ENCODE results near the gene TRIP10. TPM values are rescaled to one million over a fixed set of nuclear protein-coding genes. Genes with fewer than 3 reads are reported as not detected.

The TRIP10 gene
- polyA plus RNA-seq, 4 donors: 42.1 to 141 (median 84.1) TPM

- no peak for DNase-seq
- peaks cover 0 to 22% (median 2%) of the 10 kb centered on the region in 3 donors for H3K27me3 ChIP-seq (ENCODE audit: control insufficient read depth in 3 of 3, insufficient read depth in 3 of 3, low read length in 3 of 3)
- no peaks in the 10 kb centered on the region for H3K4me1 ChIP-seq (ENCODE audit: control insufficient read depth in 3 of 3, insufficient read depth in 2 of 3, low read depth in 1 of 3, low read length in 2 of 3)
- peaks cover 0 to 4% of the 10 kb centered on the region in 2 donors for H3K9me3 ChIP-seq (ENCODE audit: control insufficient read depth in 2 of 2, insufficient read depth in 1 of 2, low read depth in 1 of 2, low read length in 1 of 2)
- no peak for FAIRE-seq
- no peak overlapping the region for H3K27ac ChIP-seq (ENCODE audit: low read depth in 1 of 3, low read length in 2 of 3)
- 68 to 71% (median 69%) methylated on average over 24 of the region's 24 CpGs for WGBS, 3 donors
- H3K4me3 ChIP-seq (ENCODE audit: low read depth in 1 of 3, low read length in 3 of 3): no peak overlapping the region
- peaks cover 0 to 4% (median 0%) of the 10 kb centered on the region in 3 donors for H3K36me3 ChIP-seq (ENCODE audit: control insufficient read depth in 3 of 3, insufficient read depth in 2 of 3, low read depth in 1 of 3, low read length in 3 of 3)
These were observed 25.4 kb upstream of the TRIP10 start for GRCh38 chr19:6713773-6714692.

DNA sequence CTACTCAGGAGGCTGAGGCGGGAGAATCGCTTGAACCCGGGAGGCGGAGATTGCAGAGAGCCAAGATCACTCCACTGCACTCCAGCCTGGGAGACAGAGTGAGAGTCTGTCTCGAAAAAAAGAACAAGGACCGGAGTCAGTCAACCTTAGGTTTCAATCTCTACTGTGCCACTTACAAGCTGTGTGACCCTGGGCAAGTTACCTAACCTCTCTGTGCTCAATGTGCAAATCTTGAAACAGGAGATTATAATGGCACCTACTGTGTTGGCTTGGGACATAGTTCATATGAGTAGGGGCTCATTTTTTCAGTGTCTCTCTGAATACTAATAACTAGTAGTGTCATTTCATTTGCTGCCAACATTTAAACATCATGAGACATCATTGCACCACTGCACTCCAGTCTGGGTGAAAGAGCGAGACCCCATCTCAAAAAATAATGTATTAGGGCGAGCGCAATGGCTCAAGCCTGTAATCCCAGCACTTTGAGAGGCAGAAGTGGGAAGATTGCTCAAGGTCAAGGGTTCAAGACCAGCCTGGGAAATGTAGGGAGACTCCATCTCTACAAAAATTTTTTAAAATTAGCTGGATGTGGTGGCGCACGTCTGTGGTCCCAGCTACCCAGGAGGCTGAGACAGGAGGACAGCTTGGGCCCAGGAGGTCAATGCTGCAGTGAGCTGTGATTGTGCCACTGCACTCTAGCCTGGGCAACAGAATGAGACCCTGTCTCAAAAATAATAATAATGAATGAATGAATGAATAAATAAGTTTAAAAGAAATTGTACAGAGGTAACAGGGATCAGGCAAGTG, 24.5 kb upstream of the TRIP10 start:
- DNase-seq (no peak), FAIRE-seq (no peak)
- peaks cover 0 to 17% (median 2%) of the 10 kb centered on the region in 3 donors for H3K27me3 ChIP-seq (ENCODE audit: control insufficient read depth in 3 of 3, insufficient read depth in 3 of 3, low read length in 3 of 3)
- no peaks in the 10 kb centered on the region for H3K4me1 ChIP-seq (ENCODE audit: control insufficient read depth in 3 of 3, insufficient read depth in 2 of 3, low read depth in 1 of 3, low read length in 2 of 3)
- H3K27ac ChIP-seq (ENCODE audit: low read depth in 1 of 3, low read length in 2 of 3): no peak overlapping the region
- H3K4me3 ChIP-seq (ENCODE audit: low read depth in 1 of 3, low read length in 3 of 3): no peak overlapping the region
- peaks cover 0 to 4% of the 10 kb centered on the region in 2 donors for H3K9me3 ChIP-seq (ENCODE audit: control insufficient read depth in 2 of 2, insufficient read depth in 1 of 2, low read depth in 1 of 2, low read length in 1 of 2)
- peaks cover 0 to 4% (median 0%) of the 10 kb centered on the region in 3 donors for H3K36me3 ChIP-seq (ENCODE audit: control insufficient read depth in 3 of 3, insufficient read depth in 2 of 3, low read depth in 1 of 3, low read length in 3 of 3)
- whole genome bisulfite sequencing, 3 donors: 91 to 94% (median 93%) methylated on average over 11 of the region's 11 CpGs

DNA sequence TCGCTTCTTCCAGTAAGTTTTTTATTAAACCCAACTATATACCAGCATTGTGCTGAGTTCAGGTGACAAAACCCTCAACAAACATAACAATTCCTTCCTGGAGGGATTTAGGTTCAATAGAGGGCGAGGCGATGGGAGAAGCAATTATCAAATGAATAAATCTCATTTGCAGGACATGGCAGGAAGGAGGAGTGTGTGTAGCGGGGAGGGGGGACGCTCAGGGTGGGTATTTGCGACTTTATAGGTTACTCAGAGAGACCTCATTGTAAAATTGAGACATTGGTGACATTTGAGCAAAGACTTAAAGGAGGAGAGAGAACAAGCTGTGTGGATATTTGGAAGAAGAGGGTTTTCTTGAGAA, 22.9 kb upstream of the TRIP10 start:
- no peak for DNase-seq
- H3K4me1 ChIP-seq (ENCODE audit: control insufficient read depth in 3 of 3, insufficient read depth in 2 of 3, low read depth in 1 of 3, low read length in 2 of 3): peaks cover 0 to 7% (median 0%) of the 10 kb centered on the region in 3 donors
- peaks cover 0 to 4% (median 0%) of the 10 kb centered on the region in 3 donors for H3K36me3 ChIP-seq (ENCODE audit: control insufficient read depth in 3 of 3, insufficient read depth in 2 of 3, low read depth in 1 of 3, low read length in 3 of 3)
- no peak for FAIRE-seq
- 65 to 81% (median 68%) methylated on average over 6 of the region's 6 CpGs for WGBS, 3 donors
- H3K9me3 ChIP-seq (ENCODE audit: control insufficient read depth in 2 of 2, insufficient read depth in 1 of 2, low read depth in 1 of 2, low read length in 1 of 2): peaks cover 0 to 4% of the 10 kb centered on the region in 2 donors
- H3K4me3 ChIP-seq (ENCODE audit: low read depth in 1 of 3, low read length in 3 of 3): no peak overlapping the region
- H3K27ac ChIP-seq (ENCODE audit: low read depth in 1 of 3, low read length in 2 of 3): no peak overlapping the region
- H3K27me3 ChIP-seq (ENCODE audit: control insufficient read depth in 3 of 3, insufficient read depth in 3 of 3, low read length in 3 of 3): peaks cover 0 to 8% (median 0%) of the 10 kb centered on the region in 3 donors

DNA sequence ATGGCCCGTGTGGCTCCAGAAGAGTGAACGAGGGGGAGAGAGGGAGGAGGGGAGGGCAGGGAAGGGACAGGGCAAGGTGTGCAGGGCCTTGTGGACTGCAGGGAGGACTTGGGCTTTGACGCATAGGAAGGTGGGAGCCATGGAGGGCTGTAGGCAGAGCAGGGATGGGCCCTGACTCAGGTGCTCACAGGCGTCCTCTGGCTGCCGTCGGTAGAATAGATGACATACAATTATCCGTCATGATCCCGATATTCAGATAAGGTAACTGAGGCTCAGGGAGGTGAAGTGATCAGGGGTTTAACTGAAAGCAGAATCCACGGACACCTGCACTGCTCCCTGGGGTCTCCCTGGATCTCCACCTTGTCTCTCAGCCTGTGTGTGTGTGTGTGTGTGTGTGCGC, 22.4 kb upstream of the TRIP10 start:
- WGBS, 3 donors: 65 to 79% (median 75%) methylated on average over 10 of the region's 10 CpGs

DNA sequence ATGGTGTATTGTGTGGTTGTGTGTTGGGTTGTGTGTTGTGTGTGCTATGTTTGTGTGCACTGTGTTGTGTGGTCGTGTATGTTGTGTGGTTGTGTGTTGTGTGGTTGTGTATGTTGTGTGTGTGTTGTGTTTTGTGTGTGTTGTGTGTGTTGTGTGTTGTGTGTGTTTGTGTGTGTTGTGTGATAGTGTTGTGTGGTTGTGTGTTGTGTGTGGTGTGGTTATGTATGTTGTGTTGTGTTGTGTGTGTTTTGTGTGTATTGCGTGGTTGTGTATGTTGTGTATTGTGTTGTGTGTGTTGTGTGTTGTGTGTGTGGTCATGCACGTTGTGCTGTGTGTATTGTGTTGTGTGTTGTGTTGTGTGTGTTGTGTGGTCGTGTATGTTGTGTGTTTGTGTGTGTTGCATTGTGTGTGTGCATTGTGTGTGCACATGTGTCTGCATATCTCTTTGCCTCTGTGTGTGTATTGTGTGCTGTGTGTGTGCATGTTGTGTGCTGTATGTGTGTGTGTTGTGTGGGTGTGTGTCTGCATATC, 22.0 kb upstream of the TRIP10 start:
- peaks cover 0 to 3% (median 0%) of the 10 kb centered on the region in 3 donors for H3K27me3 ChIP-seq (ENCODE audit: control insufficient read depth in 3 of 3, insufficient read depth in 3 of 3, low read length in 3 of 3)
- DNase-seq (no peak), FAIRE-seq (no peak)
- H3K4me3 ChIP-seq (ENCODE audit: low read depth in 1 of 3, low read length in 3 of 3): no peak overlapping the region
- no peak overlapping the region for H3K27ac ChIP-seq (ENCODE audit: low read depth in 1 of 3, low read length in 2 of 3)
- peaks cover 0 to 10% (median 0%) of the 10 kb centered on the region in 3 donors for H3K4me1 ChIP-seq (ENCODE audit: control insufficient read depth in 3 of 3, insufficient read depth in 2 of 3, low read depth in 1 of 3, low read length in 2 of 3)
- peaks cover 0 to 4% of the 10 kb centered on the region in 2 donors for H3K9me3 ChIP-seq (ENCODE audit: control insufficient read depth in 2 of 2, insufficient read depth in 1 of 2, low read depth in 1 of 2, low read length in 1 of 2)
- WGBS, 3 donors: 76 to 83% (median 81%) methylated on average over 4 of the region's 4 CpGs
- H3K36me3 ChIP-seq (ENCODE audit: control insufficient read depth in 3 of 3, insufficient read depth in 2 of 3, low read depth in 1 of 3, low read length in 3 of 3): peaks cover 0 to 4% (median 0%) of the 10 kb centered on the region in 3 donors

More for the DNA sequence above, 22.4 kb upstream of the TRIP10 start:
- no peak overlapping the region for H3K4me3 ChIP-seq (ENCODE audit: low read depth in 1 of 3, low read length in 3 of 3)
- no peak for DNase-seq
- peaks cover 0 to 7% (median 0%) of the 10 kb centered on the region in 3 donors for H3K4me1 ChIP-seq (ENCODE audit: control insufficient read depth in 3 of 3, insufficient read depth in 2 of 3, low read depth in 1 of 3, low read length in 2 of 3)
- H3K9me3 ChIP-seq (ENCODE audit: control insufficient read depth in 2 of 2, insufficient read depth in 1 of 2, low read depth in 1 of 2, low read length in 1 of 2): peaks cover 0 to 4% of the 10 kb centered on the region in 2 donors
- FAIRE-seq: no peak
- no peak overlapping the region for H3K27ac ChIP-seq (ENCODE audit: low read depth in 1 of 3, low read length in 2 of 3)
- peaks cover 0 to 3% (median 0%) of the 10 kb centered on the region in 3 donors for H3K27me3 ChIP-seq (ENCODE audit: control insufficient read depth in 3 of 3, insufficient read depth in 3 of 3, low read length in 3 of 3)
- peaks cover 0 to 4% (median 0%) of the 10 kb centered on the region in 3 donors for H3K36me3 ChIP-seq (ENCODE audit: control insufficient read depth in 3 of 3, insufficient read depth in 2 of 3, low read depth in 1 of 3, low read length in 3 of 3)

- H3K4me1 ChIP-seq (ENCODE audit: control insufficient read depth in 3 of 3, insufficient read depth in 2 of 3, low read depth in 1 of 3, low read length in 2 of 3): peaks cover 0 to 17% (median 0%) of the 10 kb centered on the region in 3 donors
- H3K9me3 ChIP-seq (ENCODE audit: control insufficient read depth in 2 of 2, insufficient read depth in 1 of 2, low read depth in 1 of 2, low read length in 1 of 2): peaks cover 0 to under 1% of the 10 kb centered on the region in 2 donors
- DNase-seq (no peak), FAIRE-seq (no peak)
- peaks cover 0 to 3% (median 0%) of the 10 kb centered on the region in 3 donors for H3K27me3 ChIP-seq (ENCODE audit: control insufficient read depth in 3 of 3, insufficient read depth in 3 of 3, low read length in 3 of 3)
- peaks cover 0 to 4% (median 0%) of the 10 kb centered on the region in 3 donors for H3K36me3 ChIP-seq (ENCODE audit: control insufficient read depth in 3 of 3, insufficient read depth in 2 of 3, low read depth in 1 of 3, low read length in 3 of 3)
- no peak overlapping the region for H3K4me3 ChIP-seq (ENCODE audit: low read depth in 1 of 3, low read length in 3 of 3)
- 79 to 81% (median 80%) methylated on average over 20 to 23 of the region's 23 CpGs for WGBS, 3 donors
- H3K27ac ChIP-seq (ENCODE audit: low read depth in 1 of 3, low read length in 2 of 3): no peak overlapping the region
These were observed 21.3 kb upstream of the TRIP10 start for GRCh38 chr19:6718111-6718740.

DNA sequence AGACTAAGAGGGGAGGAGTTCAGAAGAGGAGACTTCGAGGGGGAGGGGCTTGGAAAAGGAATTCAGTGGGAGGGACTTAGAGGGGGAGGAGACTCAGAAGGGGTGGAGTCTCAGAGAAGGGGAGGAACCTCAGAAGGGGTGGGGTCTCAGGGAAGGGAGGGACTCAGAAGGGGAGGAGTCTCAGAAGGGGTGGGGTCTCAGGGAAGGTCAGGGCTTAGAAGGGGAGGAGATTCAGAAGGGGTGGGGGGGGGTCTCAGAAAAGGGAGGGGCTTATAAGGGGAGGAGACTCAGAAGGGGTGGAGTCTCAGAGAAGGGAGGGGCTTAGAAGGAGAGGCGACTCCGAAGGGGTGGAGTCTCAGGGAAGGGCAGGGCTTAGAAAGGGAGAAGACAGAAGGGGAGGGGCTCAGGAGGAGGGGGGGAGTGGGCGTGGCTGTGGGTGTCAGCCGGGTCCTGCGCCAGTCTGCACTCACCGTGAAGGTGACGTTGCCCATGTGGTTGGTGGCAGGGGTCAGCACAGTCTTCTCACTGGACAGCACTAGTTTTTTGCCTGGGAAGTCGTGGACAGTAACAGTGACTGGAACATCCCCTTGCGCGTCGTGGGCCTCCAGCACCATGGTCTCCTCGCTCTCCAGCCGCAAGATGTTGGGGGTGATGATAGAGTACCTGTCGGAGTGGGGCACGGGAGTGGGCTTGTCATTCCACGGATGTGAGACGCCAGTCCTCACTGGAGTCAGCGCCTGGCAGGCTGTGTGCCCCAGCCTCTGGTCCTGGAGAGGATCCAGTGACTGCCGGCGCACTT, 20.5 kb upstream of the TRIP10 start:
- no peak overlapping the region for H3K4me3 ChIP-seq (ENCODE audit: low read depth in 1 of 3, low read length in 3 of 3)
- no peak for FAIRE-seq
- 81 to 85% (median 82%) methylated on average over 19 to 21 of the region's 21 CpGs for WGBS, 3 donors
- H3K4me1 ChIP-seq (ENCODE audit: control insufficient read depth in 3 of 3, insufficient read depth in 2 of 3, low read depth in 1 of 3, low read length in 2 of 3): peaks cover 0 to 19% (median 0%) of the 10 kb centered on the region in 3 donors
- DNase-seq: no peak
- H3K27me3 ChIP-seq (ENCODE audit: control insufficient read depth in 3 of 3, insufficient read depth in 3 of 3, low read length in 3 of 3): peaks cover 0 to 3% (median 0%) of the 10 kb centered on the region in 3 donors
- H3K9me3 ChIP-seq (ENCODE audit: control insufficient read depth in 2 of 2, insufficient read depth in 1 of 2, low read depth in 1 of 2, low read length in 1 of 2): no peaks in the 10 kb centered on the region
- H3K27ac ChIP-seq (ENCODE audit: low read depth in 1 of 3, low read length in 2 of 3): no peak overlapping the region
- H3K36me3 ChIP-seq (ENCODE audit: control insufficient read depth in 3 of 3, insufficient read depth in 2 of 3, low read depth in 1 of 3, low read length in 3 of 3): peaks cover 0 to 4% (median 0%) of the 10 kb centered on the region in 3 donors

Measured in small intestine (tissue), 7 donors.